Forelimb muscle (tissue), 1 donor: ENCODE data around the gene NPB. TPM values are rescaled to one million over a fixed set of nuclear protein-coding genes. Genes with fewer than 3 reads are reported as not detected.

ENCODE experiments used
- DNase-seq: peaks from one replicate; pipeline ENCODE4 v3.0.0-alpha.2; 2013; ENCODE audit warnings: low read depth
- polyA plus RNA-seq: library from polyadenylated mRNA; unstranded; fragments of 120-200 nt; gene quantifications from one replicate; pipeline ENCODE4 v1.2.1, GENCODE V29; 2013; ENCODE audit not compliant: insufficient read length

Gene NPB
- polyA plus RNA-seq, 1 donor, result 0.42 TPM

GRCh38 chr17:81869221-81870130 is 32.6 kb upstream of the NPB start:
- DNase-seq, result no peak

GRCh38 chr17:81870131-81870980 is 31.7 kb upstream of the NPB start:
- no peak for DNase-seq

GRCh38 chr17:81870981-81871386 is 31.1 kb upstream of the NPB start, which contains the start of gene ARHGDIA:
Gene ARHGDIA, minus strand, starts transcription at chr17:81871337. Its CDS starts 1,407 bp downstream, at chr17:81869930.
- no peak for DNase-seq

- DNase-seq, result peak; percentile 68
These were observed 30.4 kb upstream of the NPB start for GRCh38 chr17:81871387-81872230.

- no peak for DNase-seq
These were observed 24.5 kb upstream of the NPB start for GRCh38 chr17:81877569-81877968.

- no peak for DNase-seq
These were observed 23.7 kb upstream of the NPB start for GRCh38 chr17:81878294-81878693.

GRCh38 chr17:81879121-81879520 is 22.9 kb upstream of the NPB start:
- no peak for DNase-seq

- no peak for DNase-seq
These were observed 17.5 kb upstream of the NPB start for GRCh38 chr17:81884520-81884919.

GRCh38 chr17:81884968-81885367 is 17.1 kb upstream of the NPB start:
- no peak for DNase-seq

GRCh38 chr17:81885454-81885853 is 16.6 kb upstream of the NPB start:
- no peak for DNase-seq

- no peak for DNase-seq
These were observed 16.0 kb upstream of the NPB start for GRCh38 chr17:81885869-81886548.

GRCh38 chr17:81888105-81888987 is 13.7 kb upstream of the NPB start:
- DNase-seq, result no peak

GRCh38 chr17:81888988-81889595 is 12.9 kb upstream of the NPB start:
- DNase-seq, result no peak

- no peak for DNase-seq
These were observed 12.4 kb upstream of the NPB start for GRCh38 chr17:81889602-81890001.

- no peak for DNase-seq
These were observed 11.4 kb upstream of the NPB start for GRCh38 chr17:81890447-81891302.

- DNase-seq, result no peak
These were observed 10.8 kb upstream of the NPB start for GRCh38 chr17:81891303-81891552.

GRCh38 chr17:81895400-81895799 is 6.6 kb upstream of the NPB start:
- DNase-seq, result no peak

GRCh38 chr17:81898029-81898866 is 3.8 kb upstream of the NPB start:
- no peak for DNase-seq
